Neural cell (in vitro differentiated cells): ENCODE data around the gene CNTNAP2. TPM values are rescaled to one million over a fixed set of nuclear protein-coding genes. Genes with fewer than 3 reads are reported as not detected.

Experiments used
- H2AFZ ChIP-seq: fragments of 200-600, 300-800 bp; sonication (generic), shearing (Covaris generic); 2 replicates; pipeline ENCODE4 v1.6.0; 2014; ENCODE audit warnings: low read depth, mild to moderate bottlenecking, antibody characterized with exemption, low read length, moderate library complexity
- H3F3A ChIP-seq: fragments of 200-600 bp; shearing (Covaris generic); 2 replicates; pipeline ENCODE4 v1.6.1; 2016; ENCODE audit warnings: mild to moderate bottlenecking, moderate library complexity, mixed read lengths, antibody characterized with exemption, low read length; ENCODE audit not compliant: insufficient read depth, poor library complexity, severe bottlenecking
- H3K27ac ChIP-seq: fragments of 200-600, 300-800 bp; sonication (generic), shearing (Covaris generic); 2 replicates; pipeline ENCODE4 v1.5.1; 2014; ENCODE audit warnings: mild to moderate bottlenecking, low read length, moderate library complexity
- H3K27me3 ChIP-seq: fragments of 300-800, 200-600 bp; sonication (generic), shearing (Covaris generic); 2 replicates; pipeline ENCODE4 v1.6.0; 2014; ENCODE audit warnings: mild to moderate bottlenecking, low read depth, low read length, moderate library complexity; ENCODE audit not compliant: insufficient read depth
- H3K36me3 ChIP-seq: fragments of 300-800, 200-600 bp; sonication (generic), shearing (Covaris generic); 2 replicates; pipeline ENCODE4 v1.5.1; 2014; ENCODE audit warnings: mild to moderate bottlenecking, antibody characterized with exemption, low read length, moderate library complexity; ENCODE audit not compliant: insufficient read depth
- H3K4me2 ChIP-seq: fragments of 300-800, 200-600 bp; sonication (generic), shearing (Covaris generic); 2 replicates; pipeline ENCODE4 v1.6.0; 2014; ENCODE audit warnings: mild to moderate bottlenecking, low read length
- H3K4me3 ChIP-seq: fragments of 300-800, 200-600 bp; sonication (generic), shearing (Covaris generic); 2 replicates; pipeline ENCODE4 v1.5.1; 2014; ENCODE audit warnings: mild to moderate bottlenecking, low read length, moderate library complexity
- H3K79me2 ChIP-seq: fragments of 200-600 bp; shearing (Covaris generic); replicated peaks from 2 replicates; pipeline ENCODE4 v1.6.0; 2014; ENCODE audit warnings: mild to moderate bottlenecking, low read length, moderate library complexity; ENCODE audit not compliant: insufficient read depth
- H3K9ac ChIP-seq: fragments of 300-800, 200-600 bp; sonication (generic), shearing (Covaris generic); 2 replicates; pipeline ENCODE4 v1.6.1; 2016; ENCODE audit warnings: mild to moderate bottlenecking, low read length, mixed read lengths
- H3K9me2 ChIP-seq: fragments of 200-600 bp; shearing (Covaris generic); 2 replicates; pipeline ENCODE4 v1.6.1; 2016; ENCODE audit warnings: mild to moderate bottlenecking, low read length, mixed read lengths; ENCODE audit not compliant: insufficient read depth
- H3K9me3 ChIP-seq: fragments of 200-600, 300-800 bp; sonication (generic), shearing (Covaris generic); 2 replicates; pipeline ENCODE4 v1.6.1; 2016; ENCODE audit warnings: mild to moderate bottlenecking, mixed run types, low read length, moderate library complexity, mixed read lengths
- H4K20me1 ChIP-seq: fragments of 200-600 bp; shearing (Covaris generic); 2 replicates; pipeline ENCODE4 v1.6.1; 2016; ENCODE audit warnings: mild to moderate bottlenecking, mixed run types; ENCODE audit not compliant: insufficient read depth
- CTCF ChIP-seq: fragments of 450-650 bp; IDR thresholded peaks from 2 replicates; pipeline ENCODE4 v1.5.1; 2014; ENCODE audit warnings: antibody characterized with exemption, mild to moderate bottlenecking, moderate library complexity; ENCODE audit not compliant: poor library complexity, severe bottlenecking
- EP300 ChIP-seq: fragments of 450-650 bp; conservative IDR thresholded peaks from 2 replicates; pipeline ENCODE4 v1.6.1; 2014; ENCODE audit warnings: antibody characterized with exemption, mild to moderate bottlenecking, moderate library complexity; ENCODE audit not compliant: poor library complexity, severe bottlenecking
- EZH2 ChIP-seq: fragments of 200-600, 300-800 bp; shearing (Covaris generic), sonication (generic); IDR thresholded peaks from 2 replicates; pipeline ENCODE4 v1.6.1; 2014; ENCODE audit warnings: antibody characterized with exemption, low read length, borderline replicate concordance, mild to moderate bottlenecking; ENCODE audit not compliant: insufficient read depth, poor library complexity, severe bottlenecking
- MXI1 ChIP-seq: fragments of 450-650 bp; conservative IDR thresholded peaks from 2 replicates; pipeline ENCODE4 v1.6.1; 2014; ENCODE audit warnings: antibody characterized with exemption, mild to moderate bottlenecking; ENCODE audit not compliant: poor library complexity, severe bottlenecking
- POLR2AphosphoS5 ChIP-seq: IDR thresholded peaks from 2 replicates; pipeline ENCODE4 v1.6.1; 2012
- RAD21 ChIP-seq: fragments of 450-650 bp; conservative IDR thresholded peaks from 2 replicates; pipeline ENCODE4 v1.6.1; 2014; ENCODE audit warnings: antibody characterized with exemption, mild to moderate bottlenecking, moderate library complexity
- REST ChIP-seq: IDR thresholded peaks from 2 replicates; pipeline ENCODE4 v1.6.1; 2012; ENCODE audit warnings: borderline replicate concordance
- SMC3 ChIP-seq: fragments of 450-650 bp; conservative IDR thresholded peaks from 2 replicates; pipeline ENCODE4 v1.6.1; 2014; ENCODE audit warnings: antibody characterized with exemption, mild to moderate bottlenecking, moderate library complexity; ENCODE audit not compliant: poor library complexity
- TAF1 ChIP-seq: IDR thresholded peaks from 2 replicates; pipeline ENCODE4 v1.6.1; 2012; ENCODE audit warnings: low read depth
- polyA plus RNA-seq: library from polyadenylated mRNA; depleted of rRNA; stranded (reverse); fragments of >200 nt; gene quantifications from 2 replicates; pipeline ENCODE4 v1.2.3, GENCODE V29; 2014

The CNTNAP2 gene
- polyA plus RNA-seq, 1 donor from 2014 or later, result 276 TPM

GRCh38 chr7:146826329-146826728 is 709.7 kb downstream of the CNTNAP2 start:
- H3F3A ChIP-seq, result no peaks in the 10 kb centered on the region
- H3K9ac ChIP-seq, result no peak overlapping the region
- peak overlapping the region; percentile 4 for H3K27ac ChIP-seq
- no peak overlapping the region for H2AFZ ChIP-seq
- TF ChIP-seq MXI1, result no peak
- TF ChIP-seq REST, result peak; percentile 81
- peak; percentile 60 for TF ChIP-seq POLR2AphosphoS5
- TF ChIP-seq TAF1, result no peak
- TF ChIP-seq EP300, result no peak
- no peak for TF ChIP-seq CTCF
- no peaks in the 10 kb centered on the region for H4K20me1 ChIP-seq
- H3K9me2 ChIP-seq, result no peaks in the 10 kb centered on the region
- no peaks in the 10 kb centered on the region for H3K27me3 ChIP-seq
- no peak overlapping the region for H3K4me3 ChIP-seq
- no peaks in the 10 kb centered on the region for H3K9me3 ChIP-seq
- no peaks in the 10 kb centered on the region for H3K79me2 ChIP-seq
- H3K36me3 ChIP-seq, result no peaks in the 10 kb centered on the region
- no peak overlapping the region for H3K4me2 ChIP-seq

- Histone ChIP-seq H3K79me2 (no peaks in the 10 kb centered on the region), H3K4me2 (no peak overlapping the region), H3K27me3 (no peaks in the 10 kb centered on the region), H3K36me3 (no peaks in the 10 kb centered on the region), H3K9me2 (no peaks in the 10 kb centered on the region), H2AFZ (no peak overlapping the region), H3K9me3 (no peaks in the 10 kb centered on the region), H4K20me1 (no peaks in the 10 kb centered on the region), H3K4me3 (no peak overlapping the region), H3F3A (no peaks in the 10 kb centered on the region), H3K9ac (no peak overlapping the region), H3K27ac (no peak overlapping the region)
- TF ChIP-seq EZH2, result no peak
- no peak for TF ChIP-seq REST
- TF ChIP-seq POLR2AphosphoS5, result no peak
- no peak for TF ChIP-seq RAD21
- TF ChIP-seq CTCF, result no peak
- TF ChIP-seq TAF1, result no peak
- TF ChIP-seq SMC3, result no peak
- no peak for TF ChIP-seq MXI1
- TF ChIP-seq EP300, result no peak
Measured at GRCh38 chr7:146830686-146831085, 714.1 kb downstream of the CNTNAP2 start.
